NCI-H2196 (cell line): ENCODE data around the gene IRF2BPL.

Source experiments
- DNase-seq: peaks from one replicate; lab custom pipeline; 2025; ENCODE audit not compliant: unreplicated experiment; lab: John Stamatoyannopoulos, UW

IRF2BPL gene

GRCh38 chr14:76993752-76994151, 34.8 kb downstream of the IRF2BPL start:
- DNase-seq = no peak

- DNase-seq = no peak
Observed at GRCh38 chr14:76990084-76990483, 38.4 kb downstream of the IRF2BPL start.

- no peak for DNase-seq
Observed at GRCh38 chr14:76987956-76988520, 40.5 kb downstream of the IRF2BPL start.

- no peak for DNase-seq
Observed at GRCh38 chr14:76986231-76986565, 42.3 kb downstream of the IRF2BPL start.

GRCh38 chr14:76985540-76986230, 42.8 kb downstream of the IRF2BPL start:
- no peak for DNase-seq

- no peak for DNase-seq
Observed at GRCh38 chr14:76984787-76985375, 43.6 kb downstream of the IRF2BPL start.

- DNase-seq = no peak
Observed at GRCh38 chr14:76984297-76984696, 44.2 kb downstream of the IRF2BPL start.

- DNase-seq = no peak
Observed at GRCh38 chr14:76981670-76982069, 46.8 kb downstream of the IRF2BPL start.

- DNase-seq = no peak
Observed at GRCh38 chr14:76977793-76978720, 50.5 kb downstream of the IRF2BPL start.

GRCh38 chr14:76976240-76977005, 52.1 kb downstream of the IRF2BPL start:
- no peak for DNase-seq

- no peak for DNase-seq
Observed at GRCh38 chr14:76975812-76976211, 52.7 kb downstream of the IRF2BPL start.

GRCh38 chr14:76975051-76975450, 53.5 kb downstream of the IRF2BPL start:
- DNase-seq = no peak
